ENCODE data around the gene SLC35G6.

Gene SLC35G6

GRCh38 chr17:7483255-7484066 is 2.2 kb downstream of the SLC35G6 start:
- peak overlapping the region; percentile 97 for H3K9ac ChIP-seq (ENCODE audit: low read depth, low read length)
- H3K4me3 ChIP-seq (ENCODE audit: low read length) = peak overlapping the region; percentile 89
- peak overlapping the region; percentile 98 for H3K27ac ChIP-seq (ENCODE audit: low read length)
- no peaks in the 10 kb centered on the region for H3K27me3 ChIP-seq (ENCODE audit: insufficient read depth, low read length)
- H3K36me3 ChIP-seq (ENCODE audit: insufficient read depth, low read depth, low read length) = no peaks in the 10 kb centered on the region
- H3K4me1 ChIP-seq (ENCODE audit: insufficient read depth, low read length) = peaks cover 10% of the 10 kb centered on the region; the same call in 1 of the 2 replicates
- H3K9me3 ChIP-seq (ENCODE audit: insufficient read depth, low read depth, low read length) = no peaks in the 10 kb centered on the region

DNA sequence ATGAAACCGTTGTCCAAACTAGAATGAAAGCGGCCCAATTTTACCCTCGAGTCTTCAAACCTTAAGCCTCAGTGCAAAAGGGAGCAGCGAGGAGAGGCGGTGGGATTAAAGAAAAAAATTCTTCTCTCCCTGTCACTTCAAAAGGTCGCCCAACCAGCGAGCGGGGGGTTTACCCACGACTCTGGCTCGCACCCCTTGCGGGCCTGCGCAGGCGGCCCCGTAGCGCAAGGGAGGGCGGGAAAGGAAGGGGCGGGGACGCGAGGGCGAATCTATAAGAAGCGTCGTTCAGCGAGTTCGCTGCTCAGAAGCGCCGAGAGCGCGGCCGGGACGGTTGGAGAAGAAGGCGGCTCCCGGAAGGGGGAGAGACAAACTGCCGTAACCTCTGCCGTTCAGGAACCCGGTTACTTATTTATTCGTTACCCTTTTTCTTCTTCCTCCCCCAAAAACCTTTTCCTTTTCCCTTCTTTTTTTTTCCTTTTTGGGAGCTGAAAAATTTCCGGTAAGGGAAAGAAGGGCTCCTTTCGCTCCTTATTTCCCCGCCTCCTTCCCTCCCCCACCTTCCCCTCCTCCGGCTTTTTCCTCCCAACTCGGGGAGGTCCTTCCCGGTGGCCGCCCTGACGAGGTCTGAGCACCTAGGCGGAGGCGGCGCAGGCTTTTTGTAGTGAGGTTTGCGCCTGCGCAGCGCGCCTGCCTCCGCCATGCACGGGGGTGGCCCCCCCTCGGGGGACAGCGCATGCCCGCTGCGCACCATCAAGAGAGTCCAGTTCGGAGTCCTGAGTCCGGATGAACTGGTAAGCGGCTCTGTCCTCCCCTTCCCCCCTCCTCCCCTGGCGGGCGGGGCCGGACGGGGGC is 3.0 kb downstream of the SLC35G6 start, which contains the start of gene POLR2A:
Gene POLR2A (plus strand): TSS at position 300 of the 852 bp plus-strand sequence.
- peak within 1 kb of the TSS; percentile 97 for H3K9ac ChIP-seq (ENCODE audit: low read depth, low read length)
- H3K36me3 ChIP-seq (ENCODE audit: insufficient read depth, low read depth, low read length) = peaks cover 3% of the 10 kb centered on the region; the same call in 1 of the 2 replicates
- peaks cover 7% of the 10 kb centered on the region; the same call in 1 of the 2 replicates for H3K4me1 ChIP-seq (ENCODE audit: insufficient read depth, low read length)

GRCh38 chr17:7484919-7485377 is 3.7 kb downstream of the SLC35G6 start:
- H3K9me3 ChIP-seq (ENCODE audit: insufficient read depth, low read depth, low read length) = no peaks in the 10 kb centered on the region
- peaks cover 3% of the 10 kb centered on the region; the same call in 1 of the 2 replicates for H3K36me3 ChIP-seq (ENCODE audit: insufficient read depth, low read depth, low read length)
- H3K9ac ChIP-seq (ENCODE audit: low read depth, low read length) = peak overlapping the region; percentile 97; the same call in 1 of the 2 replicates
- peak overlapping the region; percentile 89 for H3K4me3 ChIP-seq (ENCODE audit: low read length)
- peak overlapping the region; percentile 75 for H3K27ac ChIP-seq (ENCODE audit: low read length)
- no peaks in the 10 kb centered on the region for H3K27me3 ChIP-seq (ENCODE audit: insufficient read depth, low read length)
- H3K4me1 ChIP-seq (ENCODE audit: insufficient read depth, low read length) = peaks cover 7% of the 10 kb centered on the region; the same call in 1 of the 2 replicates

More for the DNA sequence above, 3.0 kb downstream of the SLC35G6 start, which contains the start of gene POLR2A:
- H3K27ac ChIP-seq (ENCODE audit: low read length) = peak within 1 kb of the TSS; percentile 98
- H3K4me3 ChIP-seq (ENCODE audit: low read length) = peak within 1 kb of the TSS; percentile 89
- no peaks in the 10 kb centered on the region for H3K27me3 ChIP-seq (ENCODE audit: insufficient read depth, low read length)
- H3K9me3 ChIP-seq (ENCODE audit: insufficient read depth, low read depth, low read length) = no peaks in the 10 kb centered on the region

- H3K27me3 ChIP-seq (ENCODE audit: insufficient read depth, low read length) = no peaks in the 10 kb centered on the region
- peak overlapping the region; percentile 16; the same call in 1 of the 2 replicates for H3K9ac ChIP-seq (ENCODE audit: low read depth, low read length)
- no peaks in the 10 kb centered on the region for H3K9me3 ChIP-seq (ENCODE audit: insufficient read depth, low read depth, low read length)
- H3K4me1 ChIP-seq (ENCODE audit: insufficient read depth, low read length) = peaks cover 5% of the 10 kb centered on the region; the same call in 1 of the 2 replicates
- peak overlapping the region; percentile 89 for H3K4me3 ChIP-seq (ENCODE audit: low read length)
- H3K27ac ChIP-seq (ENCODE audit: low read length) = no peak overlapping the region
- peaks cover 6% of the 10 kb centered on the region; the same call in 1 of the 2 replicates for H3K36me3 ChIP-seq (ENCODE audit: insufficient read depth, low read depth, low read length)
Measured at GRCh38 chr17:7486181-7486580, 4.9 kb downstream of the SLC35G6 start.

DNA sequence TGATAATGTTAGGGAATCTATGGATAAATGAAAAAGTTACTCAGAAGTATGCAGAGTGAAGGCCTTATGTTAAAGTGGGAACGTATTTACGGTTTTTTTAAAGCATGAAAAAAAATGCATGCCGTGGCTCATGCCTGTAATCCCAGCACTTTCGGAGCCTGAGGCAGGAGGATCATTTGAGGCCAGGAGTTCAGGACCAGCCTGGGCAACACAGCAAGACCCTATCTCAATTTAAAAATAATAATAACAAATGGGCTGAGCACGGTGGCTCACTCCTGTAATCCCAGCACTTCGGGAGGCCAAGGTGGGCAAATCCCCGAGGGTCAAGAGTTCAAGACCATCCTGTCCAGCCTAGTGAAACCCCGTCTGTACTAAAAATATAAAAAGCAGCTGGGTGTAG is 8.9 kb downstream of the SLC35G6 start:
- no peak overlapping the region for H3K4me3 ChIP-seq (ENCODE audit: low read length)
- peaks cover 19% of the 10 kb centered on the region; the same call in 1 of the 2 replicates for H3K36me3 ChIP-seq (ENCODE audit: insufficient read depth, low read depth, low read length)
- no peak overlapping the region for H3K27ac ChIP-seq (ENCODE audit: low read length)
- H3K9ac ChIP-seq (ENCODE audit: low read depth, low read length) = no peak overlapping the region
- H3K4me1 ChIP-seq (ENCODE audit: insufficient read depth, low read length) = no peaks in the 10 kb centered on the region
- no peaks in the 10 kb centered on the region for H3K27me3 ChIP-seq (ENCODE audit: insufficient read depth, low read length)
- H3K9me3 ChIP-seq (ENCODE audit: insufficient read depth, low read depth, low read length) = no peaks in the 10 kb centered on the region

DNA sequence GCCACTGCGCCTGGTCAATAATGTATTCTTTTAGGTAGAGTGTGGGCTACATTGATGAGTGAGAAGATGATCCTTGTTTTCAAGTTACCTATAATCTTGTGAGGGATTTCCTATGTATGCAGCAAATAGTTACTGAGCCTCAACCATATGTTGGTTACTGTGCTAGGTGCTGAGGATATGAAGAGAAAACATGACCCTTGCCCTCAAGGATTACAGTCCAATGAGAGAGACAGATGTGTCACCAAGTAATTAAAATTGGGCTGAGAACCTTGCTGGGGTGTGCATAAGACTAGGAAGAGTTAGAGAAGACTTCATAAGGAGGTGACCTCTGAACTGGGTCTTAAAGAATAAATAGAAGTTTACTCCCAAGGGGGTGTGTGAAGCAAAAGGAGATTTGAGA is 10.3 kb downstream of the SLC35G6 start:
- Histone ChIP-seq H3K9me3 (ENCODE audit: insufficient read depth, low read depth, low read length) (no peaks in the 10 kb centered on the region), H3K27ac (ENCODE audit: low read length) (no peak overlapping the region), H3K36me3 (ENCODE audit: insufficient read depth, low read depth, low read length) (peaks cover 33% of the 10 kb centered on the region), H3K4me1 (ENCODE audit: insufficient read depth, low read length) (no peaks in the 10 kb centered on the region), H3K27me3 (ENCODE audit: insufficient read depth, low read length) (no peaks in the 10 kb centered on the region), H3K9ac (ENCODE audit: low read depth, low read length) (no peak overlapping the region), H3K4me3 (ENCODE audit: low read length) (no peak overlapping the region)

DNA sequence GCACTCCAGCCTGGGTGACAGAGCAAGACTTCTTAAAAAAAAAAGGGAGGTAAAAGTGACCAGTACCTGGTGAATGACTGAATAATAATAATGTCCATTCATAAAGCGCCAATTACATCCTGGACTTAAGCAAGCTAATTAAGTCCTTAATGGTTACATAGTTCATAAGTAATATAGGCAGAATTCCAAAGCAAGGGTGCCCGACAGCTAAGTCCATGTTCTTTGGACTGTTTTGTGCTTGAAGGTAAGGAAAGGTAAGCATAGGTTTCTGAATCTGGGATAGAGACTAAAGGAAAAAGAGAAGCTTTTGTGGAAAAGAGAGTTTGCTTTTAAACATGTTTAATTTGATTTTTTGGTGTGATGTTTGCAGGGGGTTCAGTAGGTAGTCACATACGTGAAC is 12.7 kb downstream of the SLC35G6 start:
- Histone ChIP-seq H3K9ac (ENCODE audit: low read depth, low read length) (no peak overlapping the region), H3K9me3 (ENCODE audit: insufficient read depth, low read depth, low read length) (no peaks in the 10 kb centered on the region), H3K27me3 (ENCODE audit: insufficient read depth, low read length) (no peaks in the 10 kb centered on the region), H3K4me3 (ENCODE audit: low read length) (no peak overlapping the region), H3K36me3 (ENCODE audit: insufficient read depth, low read depth, low read length) (peaks cover 57% of the 10 kb centered on the region), H3K4me1 (ENCODE audit: insufficient read depth, low read length) (no peaks in the 10 kb centered on the region), H3K27ac (ENCODE audit: low read length) (no peak overlapping the region)

DNA sequence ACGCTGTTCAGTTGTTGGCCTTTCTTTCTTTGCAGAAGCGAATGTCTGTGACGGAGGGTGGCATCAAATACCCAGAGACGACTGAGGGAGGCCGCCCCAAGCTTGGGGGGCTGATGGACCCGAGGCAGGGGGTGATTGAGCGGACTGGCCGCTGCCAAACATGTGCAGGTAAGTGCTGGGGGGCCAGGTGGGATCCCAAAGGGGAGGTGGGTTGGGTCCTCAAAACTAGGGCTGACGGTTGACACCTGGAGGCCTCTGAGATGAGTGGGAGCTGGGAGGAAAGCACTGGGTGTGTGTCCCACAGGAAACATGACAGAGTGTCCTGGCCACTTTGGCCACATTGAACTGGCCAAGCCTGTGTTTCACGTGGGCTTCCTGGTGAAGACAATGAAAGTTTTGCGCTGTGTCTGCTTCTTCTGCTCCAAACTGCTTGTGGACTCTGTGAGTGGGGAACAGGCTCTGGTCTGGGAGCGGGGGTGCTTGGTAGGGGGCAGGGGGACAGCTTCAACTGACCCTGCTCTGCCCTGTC is 14.7 kb downstream of the SLC35G6 start:
- Histone ChIP-seq H3K4me3 (ENCODE audit: low read length) (no peak overlapping the region), H3K36me3 (ENCODE audit: insufficient read depth, low read depth, low read length) (peaks cover 71% of the 10 kb centered on the region), H3K27me3 (ENCODE audit: insufficient read depth, low read length) (no peaks in the 10 kb centered on the region), H3K9ac (ENCODE audit: low read depth, low read length) (no peak overlapping the region), H3K9me3 (ENCODE audit: insufficient read depth, low read depth, low read length) (no peaks in the 10 kb centered on the region), H3K27ac (ENCODE audit: low read length) (no peak overlapping the region), H3K4me1 (ENCODE audit: insufficient read depth, low read length) (no peaks in the 10 kb centered on the region)

GRCh38 chr17:7496470-7497183 is 15.4 kb downstream of the SLC35G6 start:
- H3K4me3 ChIP-seq (ENCODE audit: low read length) = no peak overlapping the region
- no peak overlapping the region for H3K27ac ChIP-seq (ENCODE audit: low read length)
- no peaks in the 10 kb centered on the region for H3K9me3 ChIP-seq (ENCODE audit: insufficient read depth, low read depth, low read length)
- no peaks in the 10 kb centered on the region for H3K4me1 ChIP-seq (ENCODE audit: insufficient read depth, low read length)
- H3K27me3 ChIP-seq (ENCODE audit: insufficient read depth, low read length) = no peaks in the 10 kb centered on the region
- H3K36me3 ChIP-seq (ENCODE audit: insufficient read depth, low read depth, low read length) = peaks cover 71% of the 10 kb centered on the region
- no peak overlapping the region for H3K9ac ChIP-seq (ENCODE audit: low read depth, low read length)

DNA sequence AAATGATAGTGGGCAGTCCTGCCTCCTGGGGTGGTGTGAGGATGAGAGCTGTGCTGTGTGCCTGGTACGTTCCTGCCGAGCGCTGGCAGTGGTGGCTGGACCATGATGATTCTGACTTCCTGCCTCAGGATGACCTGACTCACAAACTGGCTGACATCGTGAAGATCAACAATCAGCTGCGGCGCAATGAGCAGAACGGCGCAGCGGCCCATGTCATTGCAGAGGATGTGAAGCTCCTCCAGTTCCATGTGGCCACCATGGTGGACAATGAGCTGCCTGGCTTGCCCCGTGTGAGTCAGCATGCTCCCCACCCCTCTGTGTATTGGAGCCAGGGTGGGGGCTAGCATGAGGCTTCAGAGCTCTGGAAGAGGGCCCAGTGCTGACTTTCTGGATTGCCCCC is 16.0 kb downstream of the SLC35G6 start:
- H3K36me3 ChIP-seq (ENCODE audit: insufficient read depth, low read depth, low read length) = peaks cover 76% of the 10 kb centered on the region

GRCh38 chr17:7497636-7498035 is 16.4 kb downstream of the SLC35G6 start:
- Histone ChIP-seq H3K27ac (ENCODE audit: low read length) (no peak overlapping the region), H3K9me3 (ENCODE audit: insufficient read depth, low read depth, low read length) (no peaks in the 10 kb centered on the region), H3K36me3 (ENCODE audit: insufficient read depth, low read depth, low read length) (peaks cover 78% of the 10 kb centered on the region), H3K4me1 (ENCODE audit: insufficient read depth, low read length) (no peaks in the 10 kb centered on the region), H3K27me3 (ENCODE audit: insufficient read depth, low read length) (no peaks in the 10 kb centered on the region), H3K9ac (ENCODE audit: low read depth, low read length) (no peak overlapping the region), H3K4me3 (ENCODE audit: low read length) (no peak overlapping the region)

More for the DNA sequence above, 16.0 kb downstream of the SLC35G6 start:
- no peak overlapping the region for H3K9ac ChIP-seq (ENCODE audit: low read depth, low read length)
- H3K9me3 ChIP-seq (ENCODE audit: insufficient read depth, low read depth, low read length) = no peaks in the 10 kb centered on the region
- no peak overlapping the region for H3K27ac ChIP-seq (ENCODE audit: low read length)
- no peaks in the 10 kb centered on the region for H3K27me3 ChIP-seq (ENCODE audit: insufficient read depth, low read length)
- H3K4me3 ChIP-seq (ENCODE audit: low read length) = no peak overlapping the region
- H3K4me1 ChIP-seq (ENCODE audit: insufficient read depth, low read length) = no peaks in the 10 kb centered on the region

Measured in iPS-20b (cell line).